ENCODE results near the gene TIMM29. TPM values are rescaled to one million over a fixed set of nuclear protein-coding genes. Genes with fewer than 3 reads are reported as not detected.

The TIMM29 gene
- total and polyA plus RNA-seq, 9 of the 15 experiments (the other 6 are each of a cell fraction or from before 2014, with no cell fraction given) = 2.4 to 29.4 (median 16.3) TPM

GRCh38 chr19:10928563-10929401 is at the start of gene TIMM29, which contains the start of gene YIPF2 (continued):
- no peak for TF ChIP-seq HOXB6 (CRISPR knock-in tag; IDR thresholded peaks at IDR 0.05; ENCODE audit: borderline replicate concordance)
- no peak for TF ChIP-seq PTRF (tag; IDR thresholded peaks at IDR 0.05)
- no peak for TF ChIP-seq THRB (CRISPR knock-in tag; conservative IDR thresholded peaks at IDR 0.05)
- no peak for TF ChIP-seq ZNF77 (CRISPR knock-in tag; IDR thresholded peaks at IDR 0.05)
- TF ChIP-seq ZNF717 (CRISPR knock-in tag; IDR thresholded peaks at IDR 0.05) = no peak
- TF ChIP-seq RFX7 (CRISPR knock-in tag; IDR thresholded peaks at IDR 0.05) = no peak
- no peak for TF ChIP-seq ZNF518B (CRISPR knock-in tag; IDR thresholded peaks at IDR 0.05)
- no peak for TF ChIP-seq CHD4 (IDR thresholded peaks at IDR 0.05; ENCODE audit: insufficient read depth, insufficient replicate concordance, low read depth, low read length, poor library complexity, severe bottlenecking)
- TF ChIP-seq HNRNPK (IDR thresholded peaks at IDR 0.05; ENCODE audit: low read depth, low read length, poor library complexity, severe bottlenecking) = no peak
- TF ChIP-seq MAFG (tag; conservative IDR thresholded peaks at IDR 0.05) = no peak
- TF ChIP-seq ZBTB17 (CRISPR knock-in tag; IDR thresholded peaks at IDR 0.05) = 0 out of 2 replicates have a peak, but pooled peaks have one; percentile 40
- TF ChIP-seq IFI16 (CRISPR knock-in tag; IDR thresholded peaks at IDR 0.05) = no peak
- peak; percentile 84 for TF ChIP-seq EP300 (IDR thresholded peaks at IDR 0.05; ENCODE audit: low read length)
- no peak for TF ChIP-seq CHAMP1 (IDR thresholded peaks at IDR 0.05)
- no peak for TF ChIP-seq TCFL5 (CRISPR knock-in tag; conservative IDR thresholded peaks at IDR 0.05)
- TF ChIP-seq GABPB2 (CRISPR knock-in tag; conservative IDR thresholded peaks at IDR 0.05) = no peak
- TF ChIP-seq BCL6 (CRISPR knock-in tag; IDR thresholded peaks at IDR 0.05) = no peak
- TF ChIP-seq CHD1 (IDR thresholded peaks at IDR 0.05; ENCODE audit: low read length) = no peak
- TF ChIP-seq TCF3 (CRISPR knock-in tag; IDR thresholded peaks at IDR 0.05) = no peak
- no peak for TF ChIP-seq ZNF695 (CRISPR knock-in tag; IDR thresholded peaks at IDR 0.05)
- no peak for TF ChIP-seq MCM7 (IDR thresholded peaks at IDR 0.05)
- no peak for TF ChIP-seq SMARCE1 (IDR thresholded peaks at IDR 0.05)
- no peak for TF ChIP-seq STAG1 (CRISPR knock-in tag; IDR thresholded peaks at IDR 0.05; ENCODE audit: borderline replicate concordance)
- no peak for TF ChIP-seq DPF2 (IDR thresholded peaks at IDR 0.05)

All from K562 (cell line).